Nephron progenitor cell (in vitro differentiated cells): ENCODE data around the gene ANXA11.

Experiments used
- DNase-seq: peaks from one replicate; pipeline ENCODE4 v3.0.0; 2021
- H3K27ac Mint-ChIP-seq: 2 replicates; pipeline ENCODE4 v1.8.0; 2021; ENCODE audit warnings: mild to moderate bottlenecking, moderate library complexity, mixed read lengths
- H3K27me3 Mint-ChIP-seq: 2 replicates; pipeline ENCODE4 v1.8.0; 2021; ENCODE audit warnings: mild to moderate bottlenecking, low read depth, mixed read lengths; ENCODE audit not compliant: poor library complexity
- H3K36me3 Mint-ChIP-seq: 2 replicates; pipeline ENCODE4 v1.8.0; 2021; ENCODE audit warnings: low read depth, mixed read lengths
- H3K4me1 Mint-ChIP-seq: 2 replicates; pipeline ENCODE4 v1.8.0; 2021; ENCODE audit warnings: mixed read lengths
- H3K4me3 Mint-ChIP-seq: 2 replicates; pipeline ENCODE4 v1.8.0; 2021; ENCODE audit warnings: mild to moderate bottlenecking, moderate library complexity, mixed read lengths
- H3K9me3 Mint-ChIP-seq: 2 replicates; pipeline ENCODE4 v1.8.0; 2021; ENCODE audit warnings: mild to moderate bottlenecking, moderate library complexity, mixed read lengths
- TF ChIP-seq, protein P1 (sequence below): fragments of 200-600 bp; sonication (generic); IDR thresholded peaks from 2 replicates; pipeline ENCODE4 v1.5.0; 2021; ENCODE audit warnings: antibody characterized with exemption

Gene ANXA11

DNA sequence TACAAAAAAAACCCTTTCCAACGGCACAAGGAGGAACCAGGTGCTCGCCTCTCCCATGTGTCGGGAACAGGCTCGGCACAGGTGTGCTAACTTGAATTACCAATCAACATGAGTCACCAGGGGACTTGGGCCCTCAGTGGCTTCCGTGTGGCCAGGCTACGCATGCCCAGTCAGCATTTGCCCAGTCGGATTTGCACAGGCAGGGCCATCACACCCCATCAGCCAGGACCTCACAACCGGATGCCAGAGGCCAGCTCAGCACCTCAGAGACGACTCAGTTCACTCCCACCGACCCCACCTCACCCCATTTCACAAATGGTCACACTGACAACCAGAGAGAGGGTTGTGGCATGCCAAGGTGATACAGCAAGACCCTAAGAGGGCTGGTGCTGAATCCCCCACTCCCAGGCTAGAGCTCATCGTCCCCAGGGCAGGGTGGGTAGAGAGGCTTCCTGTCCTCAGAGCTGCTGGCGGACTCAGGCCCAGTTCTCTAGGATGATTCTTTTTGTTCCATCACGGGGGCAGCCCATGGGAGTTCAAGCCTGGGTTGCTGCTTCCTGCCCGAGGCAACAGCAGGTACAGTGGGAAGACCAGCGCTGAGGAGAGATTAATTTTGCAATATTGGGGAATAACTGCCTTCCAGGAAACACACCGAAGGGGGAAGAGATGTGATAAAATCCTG, 13.6 kb downstream of the ANXA11 start:
- TF ChIP-seq, protein P1, sequence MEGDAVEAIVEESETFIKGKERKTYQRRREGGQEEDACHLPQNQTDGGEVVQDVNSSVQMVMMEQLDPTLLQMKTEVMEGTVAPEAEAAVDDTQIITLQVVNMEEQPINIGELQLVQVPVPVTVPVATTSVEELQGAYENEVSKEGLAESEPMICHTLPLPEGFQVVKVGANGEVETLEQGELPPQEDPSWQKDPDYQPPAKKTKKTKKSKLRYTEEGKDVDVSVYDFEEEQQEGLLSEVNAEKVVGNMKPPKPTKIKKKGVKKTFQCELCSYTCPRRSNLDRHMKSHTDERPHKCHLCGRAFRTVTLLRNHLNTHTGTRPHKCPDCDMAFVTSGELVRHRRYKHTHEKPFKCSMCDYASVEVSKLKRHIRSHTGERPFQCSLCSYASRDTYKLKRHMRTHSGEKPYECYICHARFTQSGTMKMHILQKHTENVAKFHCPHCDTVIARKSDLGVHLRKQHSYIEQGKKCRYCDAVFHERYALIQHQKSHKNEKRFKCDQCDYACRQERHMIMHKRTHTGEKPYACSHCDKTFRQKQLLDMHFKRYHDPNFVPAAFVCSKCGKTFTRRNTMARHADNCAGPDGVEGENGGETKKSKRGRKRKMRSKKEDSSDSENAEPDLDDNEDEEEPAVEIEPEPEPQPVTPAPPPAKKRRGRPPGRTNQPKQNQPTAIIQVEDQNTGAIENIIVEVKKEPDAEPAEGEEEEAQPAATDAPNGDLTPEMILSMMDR, result no peak
- peaks cover 10% of the 10 kb centered on the region for H3K27me3 Mint-ChIP-seq
- DNase-seq, result no peak
- H3K9me3 Mint-ChIP-seq, result peaks cover 10% of the 10 kb centered on the region
- H3K27ac Mint-ChIP-seq, result no peak overlapping the region
- H3K4me3 Mint-ChIP-seq, result no peak overlapping the region
- peaks cover 10% of the 10 kb centered on the region for H3K36me3 Mint-ChIP-seq
- peaks cover 18% of the 10 kb centered on the region for H3K4me1 Mint-ChIP-seq

DNA sequence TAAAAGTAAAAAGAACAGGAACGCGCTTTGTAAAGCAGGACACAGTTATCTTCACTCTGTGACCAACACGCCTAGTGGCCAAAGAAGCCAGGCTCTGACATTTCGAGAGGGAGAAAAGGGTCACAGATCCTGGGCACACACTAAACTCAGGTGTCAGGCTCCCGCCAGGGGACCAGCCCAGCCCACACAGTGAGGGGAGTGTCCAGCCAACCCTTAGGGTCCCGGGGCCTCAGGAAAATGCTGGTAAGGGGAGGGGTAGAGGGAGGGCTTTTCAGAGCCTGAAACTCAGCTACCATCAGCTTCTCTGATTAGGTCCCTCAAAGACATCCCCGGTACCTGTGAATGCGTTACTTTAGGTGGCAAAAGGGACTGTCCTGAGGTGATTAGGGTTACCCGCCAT, 16.6 kb downstream of the ANXA11 start:
- peaks cover 10% of the 10 kb centered on the region for H3K9me3 Mint-ChIP-seq
- peaks cover 18% of the 10 kb centered on the region for H3K4me1 Mint-ChIP-seq
- TF ChIP-seq, protein P1, result no peak
- H3K27ac Mint-ChIP-seq, result no peak overlapping the region
- no peak for DNase-seq
- H3K27me3 Mint-ChIP-seq, result peaks cover 7% of the 10 kb centered on the region
- H3K36me3 Mint-ChIP-seq, result peaks cover 10% of the 10 kb centered on the region
- no peak overlapping the region for H3K4me3 Mint-ChIP-seq

DNA sequence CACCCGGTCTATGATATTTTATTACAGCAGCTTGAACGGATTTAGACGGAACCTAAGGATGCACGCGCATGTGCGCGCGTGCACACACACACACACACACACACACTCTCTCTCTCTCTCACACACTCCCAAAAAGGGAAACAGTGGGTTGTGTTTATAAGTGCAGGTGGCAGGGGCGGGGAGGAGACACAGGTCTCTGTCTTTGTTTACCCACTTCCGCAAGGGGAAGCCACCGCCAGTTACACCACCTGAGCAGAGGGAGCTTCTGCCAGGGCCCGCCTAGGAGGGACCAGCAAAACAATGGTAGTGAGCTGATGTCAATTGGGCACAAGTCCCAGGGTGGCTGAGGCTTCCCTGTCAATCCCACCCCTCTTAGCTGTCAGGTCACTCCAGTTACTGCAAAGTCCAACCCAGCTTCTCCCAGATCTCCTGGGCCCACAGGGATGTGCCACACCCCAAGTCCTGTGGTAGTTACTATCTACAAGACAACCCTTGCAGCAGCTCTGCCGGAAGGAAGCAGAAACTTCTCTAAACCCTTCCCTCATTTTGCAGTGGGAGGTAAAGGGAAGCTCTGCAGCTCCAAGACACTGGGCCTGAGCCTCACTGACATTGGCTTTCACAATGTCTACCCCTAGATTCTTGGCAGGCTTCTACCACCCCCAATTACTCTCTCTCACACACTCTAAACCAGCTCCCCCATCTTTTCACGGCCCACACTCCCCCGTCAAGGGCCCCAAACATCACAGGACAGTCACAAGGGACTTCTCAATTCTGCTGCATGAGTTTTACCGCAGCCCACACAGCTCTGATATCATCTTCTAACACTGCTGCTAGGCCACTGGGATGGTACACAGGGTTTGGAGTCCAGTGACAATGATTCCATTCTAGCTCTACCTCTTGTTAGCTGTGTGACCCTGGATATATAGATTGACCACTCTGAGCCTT, 17.6 kb downstream of the ANXA11 start:
- Mint-ChIP-seq H3K4me1 (peaks cover 18% of the 10 kb centered on the region), H3K9me3 (peaks cover 7% of the 10 kb centered on the region), H3K36me3 (peaks cover 6% of the 10 kb centered on the region), H3K4me3 (no peak overlapping the region), H3K27ac (peak overlapping the region; percentile 28), H3K27me3 (peaks cover 7% of the 10 kb centered on the region)
- TF ChIP-seq, protein P1, result no peak
- DNase-seq, result no peak

DNA sequence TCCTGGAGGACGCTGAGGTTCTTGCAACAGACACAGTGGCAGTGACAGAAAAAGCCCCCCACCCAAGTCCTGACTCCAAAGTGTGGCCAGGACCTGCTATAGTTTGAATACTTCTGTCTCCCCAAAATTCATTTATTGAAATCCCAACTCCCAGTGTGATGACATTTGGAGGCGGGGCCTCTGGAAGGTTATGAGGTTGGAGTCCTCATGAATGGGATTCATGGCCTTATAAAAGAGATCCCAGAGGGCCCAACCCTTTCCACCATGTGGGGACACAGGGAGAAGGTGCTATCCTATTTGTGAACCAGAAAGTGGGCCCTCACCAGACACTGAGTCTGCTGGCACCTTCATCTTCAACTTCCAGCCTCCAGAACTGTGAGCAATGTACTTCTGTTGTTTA, 18.3 kb downstream of the ANXA11 start:
- Mint-ChIP-seq H3K4me3 (no peak overlapping the region), H3K9me3 (peaks cover 2% of the 10 kb centered on the region), H3K27me3 (peaks cover 7% of the 10 kb centered on the region), H3K36me3 (peaks cover under 1% of the 10 kb centered on the region), H3K4me1 (peaks cover 18% of the 10 kb centered on the region), H3K27ac (peak overlapping the region; percentile 28)
- TF ChIP-seq, protein P1, result no peak
- DNase-seq, result no peak

DNA sequence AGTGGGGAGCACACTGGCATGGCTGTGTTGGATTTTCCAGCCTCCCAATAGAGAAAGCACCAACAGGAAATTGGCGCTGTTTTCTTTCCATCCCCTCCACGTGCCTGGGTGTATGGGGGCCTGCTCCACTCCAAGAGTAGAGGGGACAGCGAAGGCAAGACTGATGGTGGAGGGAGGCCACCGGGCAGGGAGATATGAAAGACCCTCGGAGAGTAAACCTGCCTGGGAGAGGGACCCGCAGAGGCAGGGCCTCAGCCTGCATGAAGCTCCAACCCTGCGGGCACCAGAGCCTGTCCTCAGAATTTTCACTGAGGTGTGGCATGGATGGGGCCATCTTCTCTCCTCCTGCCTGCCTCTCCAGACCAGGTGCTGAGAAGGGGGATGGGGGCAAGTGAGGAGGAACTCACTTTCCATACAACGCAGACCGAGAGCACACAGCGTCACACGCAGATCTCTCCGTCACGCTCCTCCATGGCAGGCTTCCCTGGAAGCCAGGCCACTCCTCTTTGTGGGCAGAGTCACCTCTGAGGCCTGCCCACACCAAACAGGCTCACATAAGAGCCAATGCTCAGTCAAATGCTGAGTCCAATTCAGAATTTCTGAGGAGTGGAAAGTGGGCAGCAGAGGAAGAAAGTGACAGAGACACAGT, 18.8 kb downstream of the ANXA11 start:
- no peak overlapping the region for H3K4me3 Mint-ChIP-seq
- peaks cover 7% of the 10 kb centered on the region for H3K27me3 Mint-ChIP-seq
- no peak for DNase-seq
- TF ChIP-seq, protein P1, result no peak
- no peaks in the 10 kb centered on the region for H3K9me3 Mint-ChIP-seq
- H3K4me1 Mint-ChIP-seq, result peaks cover 18% of the 10 kb centered on the region
- no peak overlapping the region for H3K27ac Mint-ChIP-seq
- no peaks in the 10 kb centered on the region for H3K36me3 Mint-ChIP-seq
